Fibroblast of upper back skin (primary cell): ENCODE measurements around the gene IGFL4.

Source experiments
- DNase-seq: peaks from one replicate; pipeline ENCODE4 v3.0.0-alpha.2; 2013

IGFL4 gene

GRCh38 chr19:46060012-46060411, 19.2 kb upstream of the IGFL4 start:
- no peak for DNase-seq

- no peak for DNase-seq
Observed at GRCh38 chr19:46058778-46059177, 18.0 kb upstream of the IGFL4 start.

DNA sequence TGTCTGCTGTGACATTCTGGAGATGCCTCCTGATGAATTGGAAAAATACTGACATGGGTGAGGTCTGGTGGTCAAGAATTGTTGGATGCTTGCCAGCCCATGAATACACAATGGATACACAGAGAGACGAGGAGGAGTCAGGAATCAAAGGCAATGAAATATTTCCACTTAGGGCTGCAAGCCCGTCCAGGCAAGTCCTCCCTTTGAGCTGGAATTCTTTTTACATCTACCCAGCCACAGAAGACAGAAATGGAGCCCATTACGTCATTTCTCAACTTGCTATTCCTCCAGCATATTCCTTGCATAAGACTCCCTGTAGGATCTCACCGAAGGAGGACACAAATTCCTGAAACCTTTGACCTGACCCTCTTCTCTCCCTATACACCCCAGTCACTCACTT, 15.7 kb upstream of the IGFL4 start:
- DNase-seq = no peak

DNA sequence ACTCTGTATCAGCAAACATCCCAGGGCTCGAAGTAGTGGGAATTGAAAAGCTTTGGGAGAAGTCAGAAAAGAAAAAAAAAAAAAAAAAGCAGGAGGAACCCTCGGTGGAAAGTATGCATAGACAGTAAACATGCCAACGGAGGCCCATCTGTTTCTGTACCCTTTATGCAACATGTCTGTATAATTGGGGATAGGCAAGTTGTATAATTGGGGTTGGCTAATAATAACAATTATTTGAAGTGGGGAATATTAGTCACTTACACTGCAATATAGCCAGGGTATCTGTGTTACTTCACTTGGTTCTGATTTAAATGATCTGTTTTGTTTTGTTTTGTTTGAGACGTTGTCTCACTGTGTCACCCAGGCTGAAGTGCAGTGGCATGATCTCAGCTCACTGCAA, 12.1 kb upstream of the IGFL4 start:
- no peak for DNase-seq

DNA sequence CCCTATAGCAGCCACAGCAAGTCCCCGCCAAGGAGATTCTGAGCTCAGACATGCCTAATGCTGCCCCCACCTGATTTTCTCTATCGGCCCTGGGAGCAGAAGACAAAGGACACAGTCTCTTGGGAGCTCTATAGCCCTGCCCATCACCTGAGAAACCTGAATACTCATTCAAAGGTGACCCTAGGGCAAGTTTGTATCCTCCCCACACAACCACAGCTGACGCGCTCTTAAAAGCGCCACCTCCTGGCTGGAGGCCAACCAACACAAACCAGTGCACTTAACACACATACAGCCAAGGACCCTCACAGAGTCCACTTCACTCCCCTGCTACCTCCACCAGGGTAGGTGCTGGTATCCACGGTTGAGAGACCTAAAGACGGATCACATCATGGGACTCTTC, 8.8 kb upstream of the IGFL4 start:
- no peak for DNase-seq

GRCh38 chr19:46043519-46043918, 2.7 kb upstream of the IGFL4 start:
- DNase-seq = no peak

GRCh38 chr19:46042252-46042883, 1.6 kb upstream of the IGFL4 start:
- no peak for DNase-seq

DNA sequence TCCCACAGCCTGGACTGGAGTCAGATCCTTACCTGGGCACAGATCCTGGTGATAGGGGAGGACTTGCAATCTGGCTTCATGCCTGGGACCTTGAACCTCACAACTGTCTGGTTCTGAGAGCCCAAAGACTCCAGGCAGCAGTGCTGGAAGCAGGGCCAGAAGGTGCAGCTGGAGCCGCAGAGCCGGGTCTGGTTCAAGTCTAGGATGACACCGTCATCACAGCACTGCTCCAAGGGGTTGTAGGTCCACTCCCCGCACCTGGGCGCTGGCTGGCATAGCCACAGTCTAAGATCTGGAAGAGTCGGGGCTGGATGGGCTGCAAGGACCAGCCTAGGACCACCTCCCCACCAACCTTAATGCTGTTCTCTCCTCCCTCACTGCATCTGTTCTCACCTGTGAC, 677 bp downstream of the IGFL4 start:
- no peak for DNase-seq

DNA sequence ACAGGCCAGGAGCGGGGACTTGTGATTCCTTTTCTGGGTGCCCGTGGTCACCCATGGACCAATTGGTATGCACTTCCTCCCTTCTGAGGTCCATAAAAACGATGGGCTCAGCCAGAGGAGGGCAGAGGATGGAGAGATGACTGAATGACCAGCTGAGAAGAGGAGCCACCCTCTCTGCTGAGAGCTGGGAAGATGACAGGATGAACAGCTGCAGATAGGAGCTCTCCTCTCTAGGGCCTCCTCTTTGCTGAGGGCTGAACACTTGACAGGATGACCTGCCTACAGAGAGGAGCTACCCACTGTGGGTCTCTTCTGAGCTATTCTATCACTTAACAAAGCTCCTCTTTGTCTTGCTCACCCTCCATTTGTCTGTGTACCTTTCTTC, 4.1 kb downstream of the IGFL4 start:
- DNase-seq = no peak

DNA sequence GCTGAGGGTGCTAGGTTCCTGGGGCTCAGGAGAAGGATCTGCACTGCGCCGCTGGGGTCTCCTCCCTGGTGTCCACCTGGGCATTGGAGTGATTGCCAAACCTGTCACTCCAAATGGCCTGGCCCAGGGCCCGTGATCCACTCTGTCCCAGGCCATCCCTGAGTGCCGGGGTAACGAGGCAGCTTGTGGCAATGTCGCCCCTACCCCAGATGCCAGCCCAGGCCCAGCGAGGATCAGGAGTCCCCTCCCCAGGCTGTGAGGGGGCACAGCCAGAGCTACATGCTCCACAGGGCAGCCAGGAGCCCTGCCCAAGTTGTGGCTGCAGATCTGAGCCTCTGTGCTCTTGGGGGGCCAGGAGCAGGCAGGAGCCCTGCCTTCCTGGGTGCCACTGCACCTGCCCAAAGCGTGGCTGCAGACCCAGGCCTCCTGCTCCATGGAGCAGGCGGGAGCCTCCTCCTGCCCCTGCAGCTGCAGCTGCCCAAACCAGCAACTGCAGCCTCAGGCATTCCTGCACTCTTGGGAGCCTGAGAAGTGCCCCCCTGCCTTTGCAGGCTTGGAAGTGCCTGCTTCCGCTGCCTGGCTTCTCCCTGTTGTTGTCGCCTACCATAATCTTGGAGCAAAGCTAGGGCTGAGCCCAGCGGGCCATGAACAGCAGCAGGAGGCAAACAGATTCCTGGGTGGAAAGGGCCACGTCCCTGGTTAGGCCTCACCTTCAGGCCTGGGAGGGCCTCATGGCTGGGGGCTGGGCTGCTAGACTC, 4.6 kb downstream of the IGFL4 start:
- no peak for DNase-seq

DNA sequence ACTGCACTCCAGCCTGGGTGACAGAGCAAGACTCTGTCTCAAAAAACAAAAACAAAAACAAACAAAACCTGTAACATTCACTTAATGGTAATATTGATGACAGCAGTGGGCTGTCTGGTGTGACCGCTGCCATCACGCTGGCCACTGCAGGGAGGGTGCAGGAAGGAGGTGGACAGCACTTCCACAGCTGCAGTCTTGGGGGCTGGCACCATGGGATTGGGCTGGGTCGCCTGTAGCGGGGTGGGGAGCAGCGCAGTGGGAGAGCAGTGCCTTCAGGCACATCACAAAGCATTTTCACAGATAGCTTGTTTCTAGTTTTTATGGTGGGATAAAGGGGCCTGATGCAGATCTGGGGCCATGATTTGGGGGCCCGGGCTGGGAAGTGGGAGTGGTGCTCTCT, 5.3 kb downstream of the IGFL4 start:
- no peak for DNase-seq

DNA sequence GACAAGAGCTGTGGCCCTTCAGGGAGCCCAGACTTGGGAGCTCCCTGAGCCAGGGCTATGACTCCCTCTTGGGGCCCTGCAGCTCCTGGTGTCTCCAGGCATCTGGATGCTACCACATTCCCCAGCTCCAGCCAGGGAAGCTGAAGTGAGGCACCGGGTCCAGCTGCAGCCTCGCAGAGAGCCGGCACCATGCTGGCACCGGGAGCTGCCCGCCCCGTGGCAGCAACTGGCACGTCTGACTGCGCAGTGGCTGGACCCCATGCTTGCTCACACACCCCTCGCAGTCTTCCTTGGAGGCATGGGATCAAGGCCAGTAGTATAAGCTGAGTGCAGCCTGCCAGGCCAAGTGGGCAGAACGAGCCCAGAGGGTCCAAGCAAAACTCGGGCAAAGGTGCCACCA, 7.4 kb downstream of the IGFL4 start:
- DNase-seq = no peak

GRCh38 chr19:46032597-46033025, 8.2 kb downstream of the IGFL4 start:
- no peak for DNase-seq

GRCh38 chr19:46031781-46032596, 8.8 kb downstream of the IGFL4 start:
- no peak for DNase-seq

DNA sequence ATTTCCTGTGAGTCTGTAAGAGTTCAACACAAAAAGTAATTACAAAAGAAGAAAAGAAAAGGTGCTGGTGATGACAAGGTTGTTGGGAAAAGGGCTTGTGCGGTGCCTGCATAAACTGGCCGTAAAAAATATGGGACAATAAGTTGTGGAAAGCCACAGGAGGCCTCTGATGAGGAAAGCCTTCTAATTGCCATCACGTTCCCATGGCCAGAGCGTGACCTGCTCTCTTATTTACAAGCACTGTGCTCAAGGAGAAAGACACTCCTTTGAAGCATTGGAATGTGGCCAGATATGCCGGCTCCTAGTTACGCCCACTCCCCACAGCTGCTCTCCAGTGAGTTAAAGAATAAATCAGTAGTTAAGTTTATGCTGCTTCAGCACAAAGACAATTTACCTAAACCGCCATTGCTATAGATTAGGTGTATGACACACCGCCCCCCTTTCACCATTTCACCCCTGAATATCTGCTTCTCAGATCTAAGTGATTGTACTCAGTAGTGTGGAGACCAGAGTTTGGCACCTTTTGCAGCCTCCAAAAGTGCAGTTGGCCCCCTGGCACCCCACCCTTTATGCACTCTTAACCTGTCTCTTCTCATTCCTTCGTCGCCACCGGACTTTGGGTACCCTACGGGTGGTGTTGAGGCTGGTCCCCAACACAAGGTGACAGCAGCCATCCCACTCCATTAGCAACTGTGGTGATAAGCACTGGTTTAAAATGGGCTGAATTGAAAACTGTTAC, 9.8 kb downstream of the IGFL4 start:
- DNase-seq = no peak

DNA sequence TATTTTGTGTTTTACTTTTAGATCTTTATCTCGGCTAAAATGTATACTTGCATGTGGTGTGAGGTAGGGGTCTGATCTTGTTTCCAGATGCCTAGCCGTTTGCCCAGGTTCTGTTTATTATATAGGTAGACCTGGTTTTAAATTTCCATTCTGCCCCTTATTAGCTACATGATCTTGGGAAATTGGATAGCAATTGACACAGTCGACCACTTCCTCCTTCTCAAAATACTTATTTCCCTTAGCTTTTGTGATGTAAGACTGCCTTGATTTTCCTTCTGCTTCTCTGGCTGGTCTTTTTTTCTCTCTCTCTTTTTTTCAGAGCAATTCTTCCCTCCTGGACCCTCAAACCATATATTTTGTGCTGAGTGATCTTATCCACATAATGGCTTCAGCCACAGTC, 15.0 kb downstream of the IGFL4 start:
- no peak for DNase-seq

- DNase-seq = no peak
Observed at GRCh38 chr19:46023311-46023779, 17.5 kb downstream of the IGFL4 start.

DNA sequence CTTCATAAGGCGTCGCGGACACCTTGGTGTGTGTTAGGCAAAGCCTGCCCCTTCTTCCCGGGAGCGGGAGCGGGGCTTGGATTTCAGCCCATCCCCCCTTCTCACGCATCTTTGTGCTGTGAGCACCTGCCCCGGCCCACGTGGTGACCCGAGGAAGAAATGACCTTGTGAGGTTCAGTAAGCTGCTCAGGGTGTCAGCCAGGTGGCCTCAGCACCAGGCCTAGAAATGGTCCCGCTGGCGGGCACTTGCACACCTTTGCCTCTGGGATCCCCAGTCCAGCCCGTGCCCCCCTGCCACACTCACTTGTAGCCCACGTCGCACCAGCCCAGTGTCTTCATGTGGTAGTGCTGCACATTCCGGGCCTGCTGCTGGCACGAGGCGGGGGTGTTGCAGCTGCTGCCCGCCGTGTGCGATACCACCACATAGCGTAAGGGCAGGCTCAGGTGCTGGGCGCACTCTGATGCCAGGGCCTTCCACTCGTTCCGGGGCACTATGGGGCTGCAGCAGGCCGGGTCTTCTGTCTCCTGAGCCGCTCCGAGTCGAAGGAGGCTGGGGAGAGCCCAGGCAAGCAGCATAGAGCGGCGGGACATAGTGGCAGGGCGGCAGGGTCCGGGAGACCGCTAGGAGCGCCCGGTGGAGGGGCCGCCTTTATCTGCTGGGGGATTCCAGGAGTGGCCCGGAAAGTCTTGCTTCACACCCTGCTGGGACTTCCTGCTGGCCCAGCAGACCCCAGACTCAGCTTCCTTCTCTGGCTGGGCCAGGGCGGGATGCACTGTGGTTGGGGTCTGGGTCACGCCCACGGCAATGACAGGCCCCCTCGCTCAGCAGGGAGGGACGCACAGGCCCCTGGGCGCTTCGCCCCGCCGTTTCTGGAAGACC, 18.1 kb downstream of the IGFL4 start, which contains the start of gene PGLYRP1:
PGLYRP1 (minus strand) TSS at position 623 of the 880 bp plus-strand sequence; CDS start at position 591, 32 bp downstream.
- no peak for DNase-seq

GRCh38 chr19:46022061-46022430, 18.8 kb downstream of the IGFL4 start:
- no peak for DNase-seq

DNA sequence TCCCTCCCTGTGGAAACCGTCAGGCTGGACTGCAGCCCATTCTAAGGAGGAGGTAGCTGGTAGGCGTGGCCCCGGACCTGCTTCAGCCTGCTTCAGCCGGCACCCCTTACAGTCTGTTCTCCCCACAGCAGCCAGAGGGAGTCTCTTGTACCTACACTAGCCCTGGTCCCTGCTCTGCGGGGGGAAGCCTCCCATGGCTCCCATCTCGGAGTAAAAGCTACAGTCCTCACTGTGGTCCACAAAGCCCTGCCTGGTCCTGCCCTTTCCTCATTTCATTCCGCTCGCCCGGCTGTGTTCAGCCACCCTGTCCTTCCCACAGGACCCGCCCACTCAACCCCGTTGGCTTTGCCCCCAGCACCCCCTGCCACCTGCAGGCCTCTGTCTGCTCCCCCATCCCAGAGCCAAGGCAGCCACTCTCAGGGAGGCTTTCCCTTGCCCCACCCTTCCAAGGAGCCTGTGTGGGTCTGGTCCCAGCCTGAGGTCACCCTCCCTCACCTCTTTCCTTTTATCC, 19.2 kb downstream of the IGFL4 start:
- DNase-seq = no peak

- no peak for DNase-seq
Observed at GRCh38 chr19:46020819-46021125, 20.0 kb downstream of the IGFL4 start.

GRCh38 chr19:46019270-46019669, 21.5 kb downstream of the IGFL4 start:
- DNase-seq = no peak
